ENCODE data around the gene NAXD. TPM values are rescaled to one million over a fixed set of nuclear protein-coding genes. Genes with fewer than 3 reads are reported as not detected.

NAXD gene
- polyA plus RNA-seq, 1 donor from 2014 or later: 58.1 TPM

GRCh38 chr13:110638814-110639806 lies 23.8 kb downstream of the NAXD start:
- Histone ChIP-seq H3K9me3 (ENCODE audit: low read length) (no peaks in the 10 kb centered on the region), H4K20me1 (ENCODE audit: insufficient read depth) (no peaks in the 10 kb centered on the region), H3K27me3 (ENCODE audit: insufficient read depth, low read depth, low read length) (no peaks in the 10 kb centered on the region), H3F3A (ENCODE audit: insufficient read depth, low read length, poor library complexity, severe bottlenecking) (no peaks in the 10 kb centered on the region), H2AFZ (ENCODE audit: low read depth, low read length) (no peak overlapping the region), H3K9me2 (ENCODE audit: insufficient read depth, low read length) (no peaks in the 10 kb centered on the region), H3K9ac (ENCODE audit: low read length) (no peak overlapping the region), H3K36me3 (ENCODE audit: insufficient read depth, low read length) (no peaks in the 10 kb centered on the region), H3K79me2 (replicated peaks; ENCODE audit: insufficient read depth, low read length) (no peaks in the 10 kb centered on the region), H3K27ac (ENCODE audit: low read length) (no peak overlapping the region), H3K4me2 (ENCODE audit: low read length) (no peak overlapping the region), H3K4me3 (ENCODE audit: low read length) (no peak overlapping the region)
- no peak for TF ChIP-seq REST (IDR thresholded peaks at IDR 0.05; ENCODE audit: borderline replicate concordance)
- TF ChIP-seq CTCF (IDR thresholded peaks at IDR 0.05; ENCODE audit: poor library complexity, severe bottlenecking): no peak
- TF ChIP-seq MXI1 (conservative IDR thresholded peaks at IDR 0.05; ENCODE audit: poor library complexity, severe bottlenecking): no peak
- TF ChIP-seq POLR2AphosphoS5 (IDR thresholded peaks at IDR 0.05): no peak
- TF ChIP-seq SMC3 (conservative IDR thresholded peaks at IDR 0.05; ENCODE audit: poor library complexity): no peak
- TF ChIP-seq RAD21 (conservative IDR thresholded peaks at IDR 0.05): no peak
- no peak for TF ChIP-seq TAF1 (IDR thresholded peaks at IDR 0.05; ENCODE audit: low read depth)
- TF ChIP-seq EZH2 (IDR thresholded peaks at IDR 0.05; ENCODE audit: borderline replicate concordance, insufficient read depth, low read length, poor library complexity, severe bottlenecking): no peak
- TF ChIP-seq EP300 (conservative IDR thresholded peaks at IDR 0.05; ENCODE audit: poor library complexity, severe bottlenecking): no peak

GRCh38 chr13:110639935-110640334 lies 24.6 kb downstream of the NAXD start:
- H3K27me3 ChIP-seq (ENCODE audit: insufficient read depth, low read depth, low read length): no peaks in the 10 kb centered on the region
- no peaks in the 10 kb centered on the region for H3K79me2 ChIP-seq (replicated peaks; ENCODE audit: insufficient read depth, low read length)
- H3K36me3 ChIP-seq (ENCODE audit: insufficient read depth, low read length): no peaks in the 10 kb centered on the region
- no peak overlapping the region for H3K4me3 ChIP-seq (ENCODE audit: low read length)
- H3F3A ChIP-seq (ENCODE audit: insufficient read depth, low read length, poor library complexity, severe bottlenecking): no peaks in the 10 kb centered on the region
- no peak overlapping the region for H3K4me2 ChIP-seq (ENCODE audit: low read length)
- H3K27ac ChIP-seq (ENCODE audit: low read length): no peak overlapping the region
- no peak overlapping the region for H3K9ac ChIP-seq (ENCODE audit: low read length)
- no peak for TF ChIP-seq TAF1 (IDR thresholded peaks at IDR 0.05; ENCODE audit: low read depth)
- TF ChIP-seq EZH2 (IDR thresholded peaks at IDR 0.05; ENCODE audit: borderline replicate concordance, insufficient read depth, low read length, poor library complexity, severe bottlenecking): no peak
- no peak for TF ChIP-seq MXI1 (conservative IDR thresholded peaks at IDR 0.05; ENCODE audit: poor library complexity, severe bottlenecking)
- TF ChIP-seq POLR2AphosphoS5 (IDR thresholded peaks at IDR 0.05): no peak
- no peak for TF ChIP-seq SMC3 (conservative IDR thresholded peaks at IDR 0.05; ENCODE audit: poor library complexity)
- TF ChIP-seq REST (IDR thresholded peaks at IDR 0.05; ENCODE audit: borderline replicate concordance): no peak
- TF ChIP-seq EP300 (conservative IDR thresholded peaks at IDR 0.05; ENCODE audit: poor library complexity, severe bottlenecking): no peak
- TF ChIP-seq RAD21 (conservative IDR thresholded peaks at IDR 0.05): no peak
- no peak overlapping the region for H2AFZ ChIP-seq (ENCODE audit: low read depth, low read length)
- no peaks in the 10 kb centered on the region for H3K9me2 ChIP-seq (ENCODE audit: insufficient read depth, low read length)
- no peaks in the 10 kb centered on the region for H4K20me1 ChIP-seq (ENCODE audit: insufficient read depth)
- no peaks in the 10 kb centered on the region for H3K9me3 ChIP-seq (ENCODE audit: low read length)

All from neural cell (in vitro differentiated cells).